Measurements from ENCODE around the gene SLC9A4. TPM values are rescaled to one million over a fixed set of nuclear protein-coding genes. Genes with fewer than 3 reads are reported as not detected.
A peak's percentile ranks its signal among the peaks of the same experiment; 100 is the strongest.

The SLC9A4 gene
- total and polyA plus RNA-seq, 12 donors: 0.07 TPM; not detected in 11

DNA sequence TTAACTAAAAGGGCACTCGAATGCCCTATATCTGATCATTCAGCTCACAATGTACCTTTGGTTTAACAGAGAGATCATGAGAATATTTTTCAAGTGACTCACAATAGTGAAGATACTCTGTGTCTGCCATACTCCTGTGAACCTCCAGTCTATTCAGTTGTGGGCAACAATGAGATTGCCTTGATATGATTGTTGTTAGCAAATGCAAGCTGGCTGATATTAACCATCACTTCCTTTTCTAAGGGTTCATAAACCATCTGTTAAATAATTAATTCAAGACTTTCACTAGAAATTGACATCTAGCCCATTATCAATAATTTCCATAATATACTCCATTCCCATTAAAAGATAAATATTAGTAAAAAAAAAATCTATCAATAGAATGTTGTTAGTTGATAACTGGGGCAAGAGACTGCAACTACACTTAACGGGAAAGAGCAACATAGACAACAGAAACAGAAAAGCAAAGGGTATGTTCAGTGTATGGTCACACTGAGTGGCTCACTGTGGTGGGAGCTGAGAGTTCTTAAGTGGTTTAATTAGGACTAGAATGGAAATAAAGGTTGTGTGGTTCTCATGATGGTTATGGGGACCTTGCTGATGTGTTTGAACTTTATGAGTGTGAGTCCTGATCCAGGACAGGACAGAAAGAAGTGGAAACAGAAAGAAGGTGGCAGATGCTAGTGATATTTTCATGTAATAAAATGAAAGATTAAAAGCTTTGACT lies 38.2 kb upstream of the SLC9A4 start:
- intact Hi-C loops (cut with DNase I): no loop called here
- no peaks in the 10 kb centered on the region for H3K27me3 ChIP-seq
- 94 to 97% methylated on average over 2 of the region's 2 CpGs for WGBS, 2 donors
- ATAC-seq (no peak), DNase-seq (no peak)
- TF ChIP-seq, protein P1, sequence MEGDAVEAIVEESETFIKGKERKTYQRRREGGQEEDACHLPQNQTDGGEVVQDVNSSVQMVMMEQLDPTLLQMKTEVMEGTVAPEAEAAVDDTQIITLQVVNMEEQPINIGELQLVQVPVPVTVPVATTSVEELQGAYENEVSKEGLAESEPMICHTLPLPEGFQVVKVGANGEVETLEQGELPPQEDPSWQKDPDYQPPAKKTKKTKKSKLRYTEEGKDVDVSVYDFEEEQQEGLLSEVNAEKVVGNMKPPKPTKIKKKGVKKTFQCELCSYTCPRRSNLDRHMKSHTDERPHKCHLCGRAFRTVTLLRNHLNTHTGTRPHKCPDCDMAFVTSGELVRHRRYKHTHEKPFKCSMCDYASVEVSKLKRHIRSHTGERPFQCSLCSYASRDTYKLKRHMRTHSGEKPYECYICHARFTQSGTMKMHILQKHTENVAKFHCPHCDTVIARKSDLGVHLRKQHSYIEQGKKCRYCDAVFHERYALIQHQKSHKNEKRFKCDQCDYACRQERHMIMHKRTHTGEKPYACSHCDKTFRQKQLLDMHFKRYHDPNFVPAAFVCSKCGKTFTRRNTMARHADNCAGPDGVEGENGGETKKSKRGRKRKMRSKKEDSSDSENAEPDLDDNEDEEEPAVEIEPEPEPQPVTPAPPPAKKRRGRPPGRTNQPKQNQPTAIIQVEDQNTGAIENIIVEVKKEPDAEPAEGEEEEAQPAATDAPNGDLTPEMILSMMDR (IDR thresholded peaks at IDR 0.05): no peak
- H3K4me3 ChIP-seq: no peak overlapping the region
- H3K27ac ChIP-seq: no peak overlapping the region
- no peaks in the 10 kb centered on the region for H3K36me3 ChIP-seq
- no peaks in the 10 kb centered on the region for H3K9me3 ChIP-seq
- peaks cover 0 to 37% (median 0%) of the 10 kb centered on the region in 9 donors for H3K4me1 ChIP-seq

DNA sequence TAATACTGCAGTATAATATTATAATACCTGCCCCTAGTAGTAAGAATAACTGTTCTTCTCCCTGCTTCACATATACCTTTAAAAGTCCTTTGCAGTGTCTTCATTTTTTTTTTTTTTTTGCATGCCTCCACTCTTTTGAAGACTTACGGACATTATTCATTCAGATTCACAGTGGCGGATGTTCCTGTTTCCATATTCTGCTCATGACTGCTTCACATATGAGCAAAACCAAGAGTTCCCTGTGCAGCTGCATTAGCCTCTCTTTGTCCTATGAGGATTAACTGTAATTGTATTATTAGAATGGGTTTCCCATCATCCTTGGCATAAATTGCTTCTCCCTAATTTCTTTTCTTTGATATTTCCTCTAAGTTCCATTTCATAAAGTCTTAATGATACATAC lies 37.3 kb upstream of the SLC9A4 start:
- peak overlapping the region in 2 of 10 donors; percentile 8 to 42 for H3K27ac ChIP-seq
- intact Hi-C loops (cut with DNase I): no loop called here
- ATAC-seq (no peak), DNase-seq (no peak)
- H3K27me3 ChIP-seq: peaks cover 0 to 3% (median 0%) of the 10 kb centered on the region in 7 donors
- H3K4me3 ChIP-seq: no peak overlapping the region
- no peaks in the 10 kb centered on the region for H3K36me3 ChIP-seq
- H3K9me3 ChIP-seq: no peaks in the 10 kb centered on the region
- WGBS, 2 donors: 65 to 73% methylated on average over 2 of the region's 2 CpGs
- H3K4me1 ChIP-seq: peaks cover 0 to 37% (median 0%) of the 10 kb centered on the region in 9 donors
- TF ChIP-seq, protein P1 (IDR thresholded peaks at IDR 0.05): no peak

DNA sequence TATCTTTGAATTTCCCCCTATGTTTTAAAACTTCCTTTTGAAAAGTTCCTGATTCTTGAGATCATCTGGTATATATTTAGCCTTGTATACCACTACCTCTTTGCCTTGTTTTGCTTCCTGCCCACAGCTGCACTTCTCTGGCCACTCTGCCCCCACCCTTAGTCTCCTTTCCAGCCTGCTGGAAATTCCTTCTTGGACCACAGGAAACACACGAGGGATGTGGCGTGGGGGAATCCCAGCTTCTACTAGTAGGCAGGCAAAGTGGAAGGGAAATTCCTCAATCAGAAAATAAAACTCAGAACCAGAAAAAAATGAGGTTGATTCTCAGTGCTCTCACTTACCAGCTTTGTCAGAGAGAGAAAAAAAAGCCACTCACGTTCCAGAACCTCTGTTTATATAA lies 36.7 kb upstream of the SLC9A4 start:
- peaks cover 0 to 37% (median 0%) of the 10 kb centered on the region in 9 donors for H3K4me1 ChIP-seq
- TF ChIP-seq, protein P1 (IDR thresholded peaks at IDR 0.05): no peak
- no peaks in the 10 kb centered on the region for H3K9me3 ChIP-seq
- H3K27me3 ChIP-seq: peaks cover 0 to 3% (median 0%) of the 10 kb centered on the region in 7 donors
- no peak overlapping the region for H3K4me3 ChIP-seq
- ATAC-seq (peak in 4 of 8 donors; percentile 34 to 88 (median 54)), DNase-seq (no peak)
- peak overlapping the region in 2 of 10 donors; percentile 8 to 42 for H3K27ac ChIP-seq
- intact Hi-C loops (cut with DNase I): no loop called here
- 21 to 32% methylated on average over 3 of the region's 3 CpGs for whole genome bisulfite sequencing, 2 donors
- H3K36me3 ChIP-seq: no peaks in the 10 kb centered on the region

- no peak overlapping the region for H3K27ac ChIP-seq
- H3K9me3 ChIP-seq: no peaks in the 10 kb centered on the region
- DNase-seq: no peak
- WGBS, 2 donors: 87 to 91% methylated on average over 4 of the region's 4 CpGs
- intact Hi-C loops (cut with DNase I): no loop called here
- peaks cover 0 to 37% (median 0%) of the 10 kb centered on the region in 9 donors for H3K4me1 ChIP-seq
- peaks cover 0 to 3% (median 0%) of the 10 kb centered on the region in 7 donors for H3K27me3 ChIP-seq
- no peak for ATAC-seq
- H3K36me3 ChIP-seq: no peaks in the 10 kb centered on the region
- H3K4me3 ChIP-seq: no peak overlapping the region
- TF ChIP-seq, protein P1 (IDR thresholded peaks at IDR 0.05): no peak
Measured at GRCh38 chr2:102437122-102437521, 35.9 kb upstream of the SLC9A4 start.
